ENCODE measurements around the gene ZNF768.
"Not testable (repeated sequence)": the region's sequence is repeated elsewhere in the genome, so short reads cannot be mapped to it uniquely, and the experiment has no call there.

Gene ZNF768

DNA sequence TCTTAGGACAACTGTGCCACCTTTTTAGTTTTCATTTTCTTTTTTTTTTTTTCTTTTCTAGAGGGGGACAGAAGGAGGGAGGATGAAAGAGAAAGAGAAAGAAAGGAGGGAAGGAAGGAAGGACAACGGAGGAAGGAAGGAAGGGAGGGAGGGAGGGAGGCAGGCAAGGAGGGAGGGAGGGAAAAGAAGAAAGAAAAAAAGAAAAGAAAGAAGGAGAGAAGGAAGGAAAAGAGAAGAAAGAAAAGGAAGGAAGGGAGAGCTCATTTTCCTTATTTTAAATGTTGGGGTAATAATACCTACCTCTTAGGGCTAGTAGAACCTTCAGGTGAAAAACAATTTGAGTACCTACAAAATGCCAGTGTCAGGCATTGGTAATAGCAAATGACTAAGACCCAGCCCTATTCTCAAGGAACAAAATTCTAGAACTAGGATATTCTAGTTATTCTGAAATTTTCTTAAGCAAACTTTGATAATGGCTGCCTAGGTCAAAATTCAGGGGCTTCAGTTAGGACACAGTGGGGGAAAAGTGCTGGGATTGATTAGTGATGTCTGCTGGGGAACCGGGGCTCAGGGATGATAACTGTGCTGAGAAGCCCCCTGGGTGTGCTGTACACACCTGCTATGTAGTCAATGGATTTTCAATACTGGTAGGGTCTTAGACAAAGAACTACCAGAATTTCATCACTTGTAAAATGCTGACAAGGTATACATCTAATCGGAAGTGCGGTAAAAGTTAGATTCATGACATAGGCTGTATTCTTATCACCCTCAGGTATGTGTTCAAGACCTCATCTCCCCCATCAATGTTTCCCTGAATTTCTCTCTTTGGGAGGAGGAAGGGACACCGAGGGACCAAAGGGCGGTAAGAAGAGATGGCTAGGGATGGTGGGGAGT, 22.7 kb downstream of the ZNF768 start:
- DNase-seq: no peak

DNA sequence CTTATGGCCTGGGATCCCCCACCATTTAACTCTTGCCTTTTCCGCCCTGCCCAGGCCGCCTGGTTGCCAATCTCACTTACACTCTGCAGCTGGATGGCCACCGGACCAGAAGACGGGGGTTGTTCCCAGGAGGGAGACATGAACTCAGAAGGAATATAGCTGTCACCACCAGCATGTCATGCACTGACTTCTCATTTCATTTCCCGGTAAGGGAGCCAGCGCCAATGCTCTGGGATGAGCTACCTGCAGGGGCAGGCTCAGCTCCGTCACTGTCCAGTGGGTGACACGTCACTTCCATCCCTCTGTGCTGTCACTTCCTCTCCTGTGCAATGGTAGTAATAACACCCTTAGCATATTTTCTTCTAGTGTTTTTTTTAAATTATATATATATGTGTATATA, 27.1 kb downstream of the ZNF768 start:
- DNase-seq: no peak

- DNase-seq: no peak
Observed at GRCh38 chr16:30494709-30495108, 31.7 kb downstream of the ZNF768 start.

DNA sequence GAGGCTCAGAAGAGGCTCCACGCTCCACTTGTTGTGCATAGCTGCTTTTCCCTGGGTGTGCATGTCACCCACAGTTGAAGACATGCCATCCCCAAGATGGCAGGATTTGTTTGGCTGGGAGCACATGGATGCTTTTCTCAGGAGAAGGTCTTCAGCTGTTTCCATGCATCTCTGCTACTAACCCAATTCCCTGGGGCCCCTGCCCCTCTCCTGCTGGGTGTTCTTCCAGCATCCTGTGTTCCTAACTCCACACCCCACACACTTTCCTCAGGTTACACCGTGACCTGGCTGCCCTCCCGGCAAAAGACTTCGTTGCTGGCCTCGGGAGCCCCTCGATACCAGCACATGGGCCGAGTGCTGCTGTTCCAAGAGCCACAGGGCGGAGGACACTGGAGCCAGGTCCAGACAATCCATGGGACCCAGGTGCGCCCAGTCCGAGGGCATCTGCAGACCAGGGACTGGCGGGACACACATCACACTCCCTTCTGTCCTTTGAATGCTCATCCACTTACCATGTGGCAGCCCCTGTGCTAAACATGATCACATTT, 32.4 kb downstream of the ZNF768 start:
- DNase-seq: no peak

GRCh38 chr16:30491744-30492308, 34.5 kb downstream of the ZNF768 start:
- DNase-seq: no peak

- DNase-seq: no peak
Observed at GRCh38 chr16:30491229-30491628, 35.1 kb downstream of the ZNF768 start.

- no peak for DNase-seq
Observed at GRCh38 chr16:30490210-30490609, 36.2 kb downstream of the ZNF768 start.

DNA sequence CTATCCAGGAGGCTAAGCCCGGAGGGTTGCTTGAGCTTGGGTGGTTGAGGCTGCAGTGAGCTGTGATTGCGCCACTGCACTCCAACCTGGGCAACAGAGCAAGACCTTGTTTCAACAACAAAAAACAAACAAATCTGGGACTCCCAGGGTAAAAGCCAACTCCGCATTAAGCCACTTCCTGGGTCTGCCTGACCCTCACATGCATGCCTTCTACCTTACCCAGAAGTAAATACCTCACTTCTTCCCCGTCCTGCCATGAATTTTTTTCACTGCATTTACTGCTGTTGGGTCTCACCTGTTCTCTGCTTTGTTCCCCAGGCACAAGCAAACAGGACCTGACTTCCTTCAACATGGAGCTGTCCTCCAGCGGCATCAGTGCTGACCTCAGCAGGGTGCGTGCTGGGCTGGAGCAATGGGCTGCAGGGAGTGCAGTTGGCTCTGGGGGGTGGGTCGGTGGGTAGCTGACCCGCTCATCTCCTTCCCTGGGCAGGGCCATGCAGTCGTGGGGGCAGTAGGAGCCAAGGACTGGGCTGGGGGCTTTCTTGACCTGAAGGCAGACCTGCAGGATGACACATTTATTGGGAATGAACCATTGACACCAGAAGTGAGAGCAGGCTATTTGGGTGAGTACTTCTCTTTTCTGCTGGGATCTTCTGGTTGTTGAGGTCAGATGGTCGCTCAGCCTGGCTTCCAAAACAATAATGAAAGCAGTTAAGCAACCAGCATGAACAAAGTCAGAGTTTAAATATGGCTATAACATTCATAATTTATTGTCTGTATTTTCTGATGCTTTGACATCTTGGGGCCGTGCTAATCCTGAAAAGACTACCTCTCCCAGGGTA, 37.4 kb downstream of the ZNF768 start:
- no peak for DNase-seq

DNA sequence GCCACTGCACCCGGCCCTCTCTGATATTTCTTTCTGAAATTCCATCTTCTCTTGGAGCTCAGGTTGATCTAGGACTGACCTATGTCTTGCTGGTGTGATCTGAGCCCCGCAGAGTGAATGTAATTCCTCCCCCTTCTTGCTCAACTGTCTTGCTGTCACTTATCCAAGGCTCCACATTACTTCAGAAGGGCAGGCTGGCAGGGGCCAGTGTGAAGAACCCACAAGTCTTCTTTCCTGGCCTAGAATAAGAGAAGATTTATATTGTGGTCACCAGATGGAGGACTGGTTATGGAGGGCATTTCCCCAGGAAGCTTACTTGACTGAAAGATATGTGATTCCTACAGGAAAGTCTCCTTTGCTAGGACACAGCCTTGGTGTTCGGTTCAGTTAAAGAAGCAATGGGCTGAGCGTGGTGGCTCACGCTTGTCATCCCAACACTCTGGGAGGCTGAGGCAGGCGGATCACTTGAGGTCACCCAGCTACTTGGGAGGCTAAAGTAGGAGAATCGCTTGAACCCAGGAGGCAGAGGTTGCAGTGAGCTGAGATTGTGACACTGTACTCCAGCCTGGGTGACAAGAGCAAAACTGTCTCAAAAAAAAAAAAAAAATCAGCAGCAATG, 40.4 kb downstream of the ZNF768 start:
- no peak for DNase-seq

DNA sequence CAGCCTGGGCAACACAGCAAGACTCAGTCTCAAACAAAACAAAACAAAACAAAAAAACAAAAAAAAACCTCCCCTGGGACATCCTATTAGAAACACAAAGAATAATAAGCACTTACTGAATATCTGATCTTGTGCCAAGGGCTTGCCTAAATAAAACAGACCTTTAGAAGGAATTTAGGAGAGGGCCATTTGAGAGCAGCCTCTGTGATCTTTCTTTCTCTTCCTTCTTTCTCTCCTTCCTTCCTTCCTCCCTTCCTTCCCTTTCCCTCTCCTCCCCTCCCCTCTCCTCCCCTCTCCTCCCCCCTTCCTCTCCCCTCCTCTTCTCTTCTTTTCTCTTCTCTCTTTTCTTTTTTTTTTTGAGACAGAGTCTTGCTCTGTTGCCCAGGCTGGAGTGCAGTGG, 41.5 kb downstream of the ZNF768 start:
- DNase-seq: no peak

GRCh38 chr16:30482366-30482765, 44.0 kb downstream of the ZNF768 start:
- DNase-seq: no peak

GRCh38 chr16:30481381-30481780, 45.0 kb downstream of the ZNF768 start:
- DNase-seq: no peak

- no peak for DNase-seq
Observed at GRCh38 chr16:30478766-30479478, 47.4 kb downstream of the ZNF768 start.

- DNase-seq: not testable (repeated sequence)
Observed at GRCh38 chr16:30477773-30478172, 48.6 kb downstream of the ZNF768 start.

DNA sequence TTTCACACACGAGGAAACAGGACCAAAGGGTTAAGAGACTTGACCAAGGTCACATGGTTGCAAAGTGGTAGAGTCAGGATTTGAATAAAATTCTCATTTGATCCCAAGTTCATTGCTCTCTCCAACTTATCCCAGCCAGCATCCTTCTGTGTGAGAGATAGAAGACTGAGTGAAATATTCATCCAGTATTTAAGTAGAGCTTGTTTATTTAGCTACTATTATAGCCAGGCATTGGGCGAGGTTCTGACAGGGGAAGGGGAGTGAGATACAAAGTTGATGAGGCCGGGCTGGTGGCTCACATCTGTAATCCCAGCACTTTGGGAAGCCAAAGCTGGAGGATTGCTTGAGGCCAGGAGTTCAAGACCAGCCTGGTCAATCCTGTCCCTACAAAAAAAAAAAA, 49.4 kb downstream of the ZNF768 start:
- no peak for DNase-seq

- DNase-seq: no peak
Observed at GRCh38 chr16:30474684-30475083, 51.7 kb downstream of the ZNF768 start.

DNA sequence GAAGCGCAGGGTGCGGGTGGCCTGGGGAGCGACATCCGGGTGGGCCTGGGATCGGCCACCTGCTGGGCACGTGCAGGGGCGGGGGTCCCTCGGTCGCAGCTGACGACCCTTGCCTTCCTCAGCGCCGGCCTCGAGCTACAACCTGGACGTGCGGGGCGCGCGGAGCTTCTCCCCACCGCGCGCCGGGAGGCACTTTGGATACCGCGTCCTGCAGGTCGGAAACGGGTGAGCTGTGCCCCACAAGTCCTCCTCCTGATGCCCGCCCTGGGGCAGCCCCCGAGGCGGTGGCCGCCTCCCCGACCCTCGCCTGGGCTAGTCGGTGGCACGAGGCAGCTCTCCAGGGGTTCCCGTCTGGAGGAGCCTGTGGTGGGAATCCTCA, 52.3 kb downstream of the ZNF768 start:
- DNase-seq: no peak

Measured in NCI-H1105 (cell line).